Smooth muscle cell (in vitro differentiated cells): ENCODE data around the gene BABAM2. TPM values are rescaled to one million over a fixed set of nuclear protein-coding genes. Genes with fewer than 3 reads are reported as not detected.

Source experiments
- DNase-seq: peaks from one replicate; lab custom pipeline; 2025; ENCODE audit not compliant: unreplicated experiment; lab: John Stamatoyannopoulos, UW
- H2AFZ ChIP-seq: fragments of 200-600 bp; sonication (generic); 2 replicates; pipeline ENCODE4 v1.6.0; 2016; ENCODE audit warnings: antibody characterized with exemption, low read depth, mild to moderate bottlenecking
- H3F3A ChIP-seq: fragments of 200-600 bp; sonication (generic); 2 replicates; pipeline ENCODE4 v1.6.0; 2017; ENCODE audit warnings: antibody characterized with exemption, low read depth
- H3K27ac ChIP-seq: fragments of 200-600 bp; sonication (generic); 2 replicates; pipeline ENCODE4 v1.5.1; 2016; ENCODE audit warnings: low read depth, mild to moderate bottlenecking
- H3K27me3 ChIP-seq: fragments of 200-600 bp; sonication (generic); 2 replicates; pipeline ENCODE4 v1.6.1; 2016; ENCODE audit warnings: low read depth, mild to moderate bottlenecking
- H3K36me3 ChIP-seq: fragments of 200-600 bp; sonication (generic); 2 replicates; pipeline ENCODE4 v1.5.1; 2016; ENCODE audit warnings: low read depth
- H3K4me1 ChIP-seq: fragments of 200-600 bp; sonication (generic); 2 replicates; pipeline ENCODE4 v1.5.1; 2016; ENCODE audit warnings: low read depth
- H3K4me2 ChIP-seq: fragments of 200-600 bp; sonication (generic); 2 replicates; pipeline ENCODE4 v1.6.0; 2016; ENCODE audit warnings: mild to moderate bottlenecking
- H3K4me3 ChIP-seq: fragments of 200-600 bp; sonication (generic); 2 replicates; pipeline ENCODE4 v1.5.1; 2016; ENCODE audit warnings: mild to moderate bottlenecking
- H3K79me2 ChIP-seq: fragments of 200-600 bp; sonication (generic); 2 replicates; pipeline ENCODE4 v1.6.0; 2016; ENCODE audit warnings: low read depth, mild to moderate bottlenecking
- H3K9ac ChIP-seq: fragments of 200-600 bp; sonication (generic); 2 replicates; pipeline ENCODE4 v1.6.0; 2016; ENCODE audit warnings: low read depth
- H3K9me3 ChIP-seq: fragments of 200-600 bp; sonication (generic); replicated peaks from 2 replicates; pipeline ENCODE4 v1.5.1; 2016; ENCODE audit warnings: low read depth
- H4K20me1 ChIP-seq: fragments of 200-600 bp; sonication (generic); 2 replicates; pipeline ENCODE4 v1.6.0; 2016; ENCODE audit warnings: low read depth
- CTCF ChIP-seq: fragments of 200-600 bp; sonication (generic); IDR thresholded peaks from 2 replicates; pipeline ENCODE4 v1.5.1; 2017; ENCODE audit warnings: borderline replicate concordance, mild to moderate bottlenecking, antibody characterized with exemption; ENCODE audit not compliant: insufficient read depth, poor library complexity, severe bottlenecking
- WGBS: methylation state at CpG from one replicate; pipeline ENCODE4 v1.1.7; 2016; ENCODE audit warnings: low lambda C conversion rate; 5-methylcytosine and 5-hydroxymethylcytosine counted together
- polyA plus RNA-seq: library from polyadenylated mRNA; unstranded; fragments of >200 nt; fragmentation: Nextera tagmentation; extraction: Ambion mirVana; gene quantifications from 2 replicates; pipeline ENCODE4 v1.2.1, GENCODE V29; 2016
- total RNA-seq: library from RNA; depleted of rRNA; stranded (reverse); fragments of >200 nt; gene quantifications from 2 replicates; pipeline ENCODE4 v1.2.3, GENCODE V29; 2014

Gene BABAM2
- total and polyA plus RNA-seq, 2 experiments from 2014 or later: 26.5 to 29.1 TPM

GRCh38 chr2:27844821-27845255 is 45.7 kb upstream of the BABAM2 start:
- Histone ChIP-seq H3K9me3 (no peaks in the 10 kb centered on the region), H3K27me3 (no peaks in the 10 kb centered on the region), H3K4me2 (no peak overlapping the region), H3K9ac (no peak overlapping the region), H4K20me1 (no peaks in the 10 kb centered on the region), H3K4me3 (no peak overlapping the region), H3K4me1 (no peaks in the 10 kb centered on the region), H3F3A (no peaks in the 10 kb centered on the region), H3K27ac (no peak overlapping the region), H3K79me2 (no peaks in the 10 kb centered on the region), H3K36me3 (no peaks in the 10 kb centered on the region), H2AFZ (no peak overlapping the region)
- DNase-seq: no peak
- no peak for TF ChIP-seq CTCF
- WGBS: 68% methylated on average over 4 of the region's 4 CpGs

DNA sequence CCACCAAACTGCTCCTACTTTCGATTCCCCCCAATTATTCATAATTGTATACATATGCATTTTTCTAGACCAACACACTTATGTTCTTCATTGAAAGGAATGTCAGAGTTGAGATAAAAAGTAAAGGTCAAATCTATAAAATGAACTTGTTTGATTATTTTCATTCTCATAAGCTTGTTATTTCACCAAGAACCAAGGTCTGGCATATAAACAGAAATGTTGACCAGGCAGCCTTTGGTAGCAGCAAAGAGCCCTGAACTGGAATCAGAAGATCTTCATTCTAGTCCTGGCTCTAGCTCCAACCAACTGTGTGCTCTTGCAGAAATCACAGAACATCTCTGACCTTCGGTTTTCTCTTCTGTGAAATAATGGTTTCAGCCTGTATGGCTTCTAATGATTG is 43.2 kb upstream of the BABAM2 start:
- no peak overlapping the region for H3K4me2 ChIP-seq
- no peak for TF ChIP-seq CTCF
- no peak overlapping the region for H2AFZ ChIP-seq
- H3K79me2 ChIP-seq: no peaks in the 10 kb centered on the region
- no peaks in the 10 kb centered on the region for H3K9me3 ChIP-seq
- WGBS: 88% methylated on average over 2 of the region's 2 CpGs
- H3F3A ChIP-seq: no peaks in the 10 kb centered on the region
- H4K20me1 ChIP-seq: no peaks in the 10 kb centered on the region
- H3K27ac ChIP-seq: no peak overlapping the region
- no peaks in the 10 kb centered on the region for H3K4me1 ChIP-seq
- no peak overlapping the region for H3K4me3 ChIP-seq
- no peaks in the 10 kb centered on the region for H3K27me3 ChIP-seq
- no peak overlapping the region for H3K9ac ChIP-seq
- no peak for DNase-seq
- no peaks in the 10 kb centered on the region for H3K36me3 ChIP-seq

DNA sequence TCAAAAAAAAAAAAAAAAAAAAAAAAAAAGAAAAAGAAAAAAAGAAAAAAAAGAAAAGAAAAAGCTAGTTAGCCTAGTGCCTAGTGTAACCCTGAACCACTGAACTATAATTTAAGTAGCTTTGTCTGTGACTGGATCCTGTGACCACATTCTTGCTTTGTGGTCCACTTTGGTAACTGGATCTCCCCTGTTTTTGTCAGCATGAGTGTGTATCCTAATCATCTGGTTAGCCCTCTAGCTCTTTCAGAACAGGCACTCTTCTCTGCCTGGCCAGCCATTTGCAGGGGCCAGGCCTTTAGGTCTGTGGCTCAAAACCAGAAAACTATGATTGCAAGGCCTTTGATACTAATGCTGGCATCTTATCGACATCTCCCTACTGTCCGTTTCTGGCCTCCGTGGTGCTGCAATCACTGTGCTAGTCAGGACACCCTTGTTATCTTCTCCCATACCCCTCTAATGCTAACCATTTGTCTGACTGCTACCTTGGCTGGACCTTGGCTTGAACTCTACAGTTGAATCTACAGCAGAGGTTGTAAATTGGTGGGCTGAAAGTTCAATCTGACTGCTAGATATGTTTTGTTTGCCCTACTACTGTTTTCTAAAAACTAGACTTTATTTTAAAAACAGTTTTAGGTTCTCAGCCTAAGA is 40.8 kb upstream of the BABAM2 start:
- Histone ChIP-seq H3K4me2 (no peak overlapping the region), H4K20me1 (no peaks in the 10 kb centered on the region), H3K27ac (no peak overlapping the region), H3K36me3 (no peaks in the 10 kb centered on the region), H2AFZ (no peak overlapping the region), H3K4me3 (no peak overlapping the region), H3F3A (no peaks in the 10 kb centered on the region), H3K9ac (no peak overlapping the region), H3K9me3 (no peaks in the 10 kb centered on the region), H3K4me1 (no peaks in the 10 kb centered on the region), H3K27me3 (no peaks in the 10 kb centered on the region), H3K79me2 (no peaks in the 10 kb centered on the region)
- no peak for TF ChIP-seq CTCF
- DNase-seq: no peak
- WGBS: 94% methylated on average over 3 of the region's 3 CpGs

DNA sequence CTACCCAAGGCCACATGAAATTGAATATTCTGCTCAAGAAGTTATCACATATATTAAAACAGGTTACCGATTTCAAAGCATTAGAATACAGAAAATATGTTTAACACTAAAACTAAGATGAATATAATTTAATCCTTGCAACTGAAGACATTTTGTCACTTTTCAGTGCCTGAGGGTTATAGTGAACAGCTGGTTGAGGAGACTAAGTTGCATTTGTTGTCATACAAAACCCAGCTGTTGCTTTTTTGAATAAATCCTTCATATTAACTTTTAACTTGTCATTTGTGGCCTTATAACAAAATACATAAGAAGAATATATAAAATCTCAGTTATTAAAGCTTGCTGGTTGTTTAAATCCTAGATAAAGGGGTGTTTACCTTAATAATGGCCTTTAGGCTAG is 37.8 kb upstream of the BABAM2 start:
- Histone ChIP-seq H4K20me1 (no peaks in the 10 kb centered on the region), H3K27me3 (no peaks in the 10 kb centered on the region), H3K27ac (no peak overlapping the region), H3K4me1 (no peaks in the 10 kb centered on the region), H3K4me3 (no peak overlapping the region), H2AFZ (no peak overlapping the region), H3F3A (no peaks in the 10 kb centered on the region), H3K4me2 (no peak overlapping the region), H3K9ac (no peak overlapping the region), H3K9me3 (no peaks in the 10 kb centered on the region), H3K79me2 (no peaks in the 10 kb centered on the region), H3K36me3 (no peaks in the 10 kb centered on the region)
- DNase-seq: no peak
- TF ChIP-seq CTCF: no peak
- 94% methylated on average over 1 of the region's 1 CpG for WGBS
